ENCODE data around the gene URM1. TPM values are rescaled to one million over a fixed set of nuclear protein-coding genes. Genes with fewer than 3 reads are reported as not detected.

URM1 gene
- total RNA-seq, 1 donor from 2014 or later, result 37.5 TPM

GRCh38 chr9:128388150-128388549 lies 17.0 kb downstream of the URM1 start:
- no peaks in the 10 kb centered on the region for H3K4me1 ChIP-seq
- H3K36me3 ChIP-seq, result peaks cover 22 to 77% of the 10 kb centered on the region in 2 donors
- H3K9me3 ChIP-seq, result no peaks in the 10 kb centered on the region
- no peak for TF ChIP-seq CTCF (IDR thresholded peaks at IDR 0.05)
- H3K4me3 ChIP-seq, result no peak overlapping the region
- H3K27ac ChIP-seq, result no peak overlapping the region
- H3K27me3 ChIP-seq, result no peaks in the 10 kb centered on the region
- intact Hi-C loops (cut with DNase I), result no loop called here
- no peak for DNase-seq (ENCODE audit: low spot score in 2 of 2)

GRCh38 chr9:128389395-128390149 lies 18.4 kb downstream of the URM1 start:
- Histone ChIP-seq H3K4me1 (no peaks in the 10 kb centered on the region), H3K27me3 (no peaks in the 10 kb centered on the region), H3K36me3 (peaks cover 22 to 65% of the 10 kb centered on the region in 2 donors), H3K4me3 (no peak overlapping the region), H3K27ac (no peak overlapping the region), H3K9me3 (no peaks in the 10 kb centered on the region)
- TF ChIP-seq CTCF (IDR thresholded peaks at IDR 0.05), result no peak
- DNase-seq (ENCODE audit: low spot score in 2 of 2), result no peak
- intact Hi-C loops (cut with DNase I), result no loop called here

GRCh38 chr9:128390150-128390812 lies 19.1 kb downstream of the URM1 start:
- H3K4me1 ChIP-seq, result no peaks in the 10 kb centered on the region
- TF ChIP-seq CTCF (IDR thresholded peaks at IDR 0.05), result no peak
- H3K4me3 ChIP-seq, result no peak overlapping the region
- H3K9me3 ChIP-seq, result no peaks in the 10 kb centered on the region
- H3K27ac ChIP-seq, result no peak overlapping the region
- intact Hi-C loops (cut with DNase I), result no loop called here
- DNase-seq (ENCODE audit: low spot score in 2 of 2), result no peak
- H3K36me3 ChIP-seq, result peaks cover 22 to 64% of the 10 kb centered on the region in 2 donors
- no peaks in the 10 kb centered on the region for H3K27me3 ChIP-seq

- H3K27ac ChIP-seq, result no peak overlapping the region
- H3K4me3 ChIP-seq, result no peak overlapping the region
- no peak for TF ChIP-seq CTCF (IDR thresholded peaks at IDR 0.05)
- no peaks in the 10 kb centered on the region for H3K4me1 ChIP-seq
- no peak for DNase-seq (ENCODE audit: low spot score in 2 of 2)
- H3K27me3 ChIP-seq, result no peaks in the 10 kb centered on the region
- no peaks in the 10 kb centered on the region for H3K9me3 ChIP-seq
- intact Hi-C loops (cut with DNase I), result no loop called here
- peaks cover 22 to 58% of the 10 kb centered on the region in 2 donors for H3K36me3 ChIP-seq
These were observed 19.9 kb downstream of the URM1 start for GRCh38 chr9:128390813-128391711.

- intact Hi-C loops (cut with DNase I), result no loop called here
- no peaks in the 10 kb centered on the region for H3K9me3 ChIP-seq
- no peaks in the 10 kb centered on the region for H3K27me3 ChIP-seq
- DNase-seq (ENCODE audit: low spot score in 2 of 2), result no peak
- no peak for TF ChIP-seq CTCF (IDR thresholded peaks at IDR 0.05)
- no peak overlapping the region for H3K27ac ChIP-seq
- no peaks in the 10 kb centered on the region for H3K4me1 ChIP-seq
- no peak overlapping the region for H3K4me3 ChIP-seq
- H3K36me3 ChIP-seq, result peaks cover 22 to 50% of the 10 kb centered on the region in 2 donors
These were observed 20.8 kb downstream of the URM1 start for GRCh38 chr9:128391956-128392301.

Measured in ascending aorta (tissue), 2 donors.